NT2/D1 (cell line): Measurements from ENCODE around the gene DRD4.

Experiments used
- SUZ12 ChIP-seq: IDR thresholded peaks from 2 replicates; pipeline ENCODE4 v1.6.1; 2011; ENCODE audit not compliant: insufficient read length, insufficient read depth; ENCODE audit errors: extremely low read depth
- YY1 ChIP-seq: IDR thresholded peaks from 2 replicates; pipeline ENCODE4 v1.6.1; 2011; ENCODE audit not compliant: insufficient read length, insufficient read depth
- ZNF274 ChIP-seq: IDR thresholded peaks from 2 replicates; pipeline ENCODE4 v1.6.1; 2011; ENCODE audit warnings: mild to moderate bottlenecking, low read depth, low read length

DNA sequence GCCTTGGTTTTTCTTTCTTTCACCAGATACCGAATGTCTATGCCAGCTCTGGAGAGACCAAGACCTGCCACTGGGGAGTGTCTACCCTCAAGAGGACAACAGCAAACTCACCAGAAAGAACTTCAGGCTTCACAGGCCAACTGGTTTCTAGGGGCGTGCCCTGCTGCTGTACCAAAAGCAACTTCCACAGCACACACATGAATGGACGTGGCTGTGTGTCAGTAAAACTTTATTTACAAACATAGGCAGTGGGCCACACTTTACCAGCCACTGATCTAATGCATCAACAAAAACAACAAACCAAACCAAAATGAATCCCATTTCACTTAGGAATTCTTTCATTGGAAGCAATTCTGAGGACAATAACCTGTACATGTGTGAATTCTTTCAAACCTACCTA lies 41.2 kb downstream of the DRD4 start:
- no peak for TF ChIP-seq SUZ12
- TF ChIP-seq YY1, result no peak
- no peak for TF ChIP-seq ZNF274
